GM19025 (cell line): ENCODE results near the gene UBL7.
A peak's percentile ranks its signal among the peaks of the same experiment; 100 is the strongest.

Source experiments
- ATAC-seq: cut with Tn5 transposase; IDR thresholded peaks from one replicate; pipeline ENCODE4 v1.9.1; 2021; ENCODE audit warnings: mild to moderate bottlenecking, low read depth, moderate library complexity; ENCODE audit not compliant: unreplicated experiment

The UBL7 gene

DNA sequence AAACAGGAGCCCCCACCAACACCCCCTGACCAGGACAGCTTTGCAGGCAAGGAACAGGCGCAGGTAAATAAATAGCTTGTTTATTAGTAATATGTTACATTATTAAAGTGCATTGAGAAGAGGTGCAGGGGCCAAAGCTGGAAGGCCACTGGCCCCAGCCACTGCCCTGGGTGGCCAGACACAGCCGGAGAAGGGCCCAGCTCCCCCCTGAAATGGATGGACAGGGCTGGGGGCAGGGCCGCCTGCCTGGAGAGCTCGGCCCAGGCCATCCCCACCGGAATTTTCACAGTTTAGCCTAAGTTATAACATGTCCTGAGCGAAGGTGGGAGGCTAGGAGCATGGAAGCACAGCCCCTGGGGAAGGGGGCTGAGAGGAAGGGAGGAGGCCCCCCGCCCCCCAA, 51.7 kb downstream of the UBL7 start:
- no peak for ATAC-seq

DNA sequence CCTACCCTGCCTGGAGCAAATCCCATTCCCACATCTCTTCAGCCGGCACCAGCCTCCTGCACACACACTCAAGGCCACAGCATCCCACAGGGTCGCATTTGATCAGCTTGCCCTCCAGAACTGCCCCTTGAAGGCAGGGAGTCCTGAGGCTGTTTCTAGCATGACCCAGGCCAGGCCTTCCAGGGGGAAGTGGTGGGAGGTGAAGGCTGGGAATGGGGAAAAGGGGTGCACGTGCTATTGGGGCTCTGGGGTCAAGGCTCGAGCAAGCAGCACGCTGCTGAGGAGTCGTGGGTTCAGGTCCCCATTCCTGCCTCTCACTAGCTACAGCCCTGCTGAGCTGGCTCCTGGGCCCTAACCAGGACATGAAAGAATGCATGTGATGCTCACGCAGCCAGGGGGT, 52.1 kb downstream of the UBL7 start:
- ATAC-seq, result no peak

GRCh38 chr15:74408385-74408784, 52.6 kb downstream of the UBL7 start:
- no peak for ATAC-seq

DNA sequence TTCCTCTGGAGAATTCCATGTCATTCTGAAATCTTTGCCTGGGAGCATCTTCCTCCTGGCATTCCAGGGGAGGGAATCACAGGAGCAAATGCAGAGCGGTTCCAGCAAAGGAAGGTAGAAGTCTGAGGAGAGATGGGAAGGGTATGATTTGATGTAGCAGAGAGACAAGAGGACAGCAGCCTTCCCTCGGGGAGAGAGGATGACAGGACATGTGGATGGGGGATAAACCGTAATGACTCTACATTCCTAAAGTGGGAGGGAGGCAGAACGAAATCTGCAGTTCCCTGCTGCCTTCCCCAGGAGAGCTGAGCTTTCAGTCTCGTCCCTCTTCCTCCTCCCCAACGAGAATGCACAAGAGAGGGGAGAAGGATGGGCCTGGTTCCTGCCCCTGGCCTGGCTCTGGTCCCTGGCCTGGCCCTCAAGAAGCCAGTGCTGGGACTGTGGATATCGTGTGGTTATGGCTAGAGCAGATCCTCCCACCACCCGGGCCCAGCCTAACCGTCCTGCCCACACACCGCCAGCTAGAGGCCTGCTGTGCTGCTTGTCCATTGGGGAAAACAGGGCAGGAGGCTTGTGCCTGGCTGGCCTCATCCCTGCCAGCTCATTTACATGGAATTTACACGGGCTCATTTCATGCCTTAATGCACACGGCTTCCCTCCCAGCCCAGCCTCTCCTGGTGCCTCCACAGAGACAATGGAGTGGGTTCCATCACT, 53.8 kb downstream of the UBL7 start:
- ATAC-seq, result no peak

DNA sequence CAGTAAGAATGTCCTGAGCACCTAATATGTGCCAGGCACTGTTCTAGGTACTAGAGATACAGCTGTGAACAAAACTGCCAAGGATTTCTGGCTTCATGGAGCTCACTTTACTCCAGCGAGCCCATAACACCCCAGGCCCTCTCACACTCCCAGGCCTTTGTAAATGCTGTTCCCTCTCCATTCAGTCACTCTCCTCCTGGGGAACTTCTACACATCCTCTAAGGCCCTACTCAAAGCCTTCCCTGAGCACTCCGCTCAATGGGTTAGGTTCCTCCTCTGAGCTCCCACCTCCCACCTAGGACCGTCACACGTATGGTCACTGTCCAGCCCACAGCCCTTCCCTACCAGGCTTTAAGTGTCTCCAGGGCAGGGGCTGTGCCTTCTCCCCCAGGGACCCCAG, 54.4 kb downstream of the UBL7 start:
- ATAC-seq, result no peak

DNA sequence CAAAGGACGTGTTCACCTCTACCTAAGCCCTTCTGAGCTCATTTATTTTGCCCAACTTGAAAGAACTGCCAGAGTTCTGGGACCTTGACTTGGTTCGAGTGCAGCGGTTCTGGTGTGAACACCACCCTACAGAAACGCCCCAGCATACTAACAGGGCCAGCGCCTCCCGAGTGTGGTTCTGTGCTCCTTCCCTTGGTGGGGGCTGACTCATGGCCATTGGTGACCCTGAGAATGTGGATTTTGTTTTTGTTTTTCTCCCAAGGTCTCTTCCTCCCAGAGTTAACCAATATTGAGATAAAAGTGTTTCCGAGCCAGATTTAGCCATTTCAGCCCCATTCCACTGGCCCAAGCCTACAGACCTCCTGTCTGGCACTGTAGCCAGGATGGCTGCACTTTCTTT, 55.1 kb downstream of the UBL7 start:
- ATAC-seq, result no peak

DNA sequence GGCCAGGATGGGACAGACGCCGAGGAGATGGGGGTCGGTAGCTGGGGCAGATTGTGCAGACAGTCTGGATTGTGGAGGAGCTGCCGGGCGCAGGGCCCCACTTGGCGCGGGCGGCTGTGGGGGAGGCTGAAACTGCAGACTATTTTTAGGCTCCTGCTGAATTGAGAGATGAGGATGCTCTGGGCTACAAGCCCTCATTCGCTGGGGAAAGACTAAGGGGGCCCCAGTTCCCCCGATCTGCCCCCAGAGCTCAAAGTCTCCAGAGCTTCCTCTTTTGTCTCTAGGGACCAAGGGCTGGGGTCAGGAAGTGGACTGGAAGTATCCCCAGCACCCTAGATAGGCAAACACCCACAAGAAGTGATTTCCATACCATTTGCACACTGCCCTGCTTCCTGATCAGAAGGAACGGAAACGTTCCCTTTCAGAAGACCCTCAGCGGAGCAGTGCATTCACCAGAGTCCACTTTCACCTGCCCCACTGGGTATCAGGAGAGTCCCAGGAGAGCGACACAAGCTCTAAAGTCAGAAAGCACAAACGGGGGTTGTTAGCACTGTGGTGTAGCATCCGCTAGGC, 56.9 kb downstream of the UBL7 start:
- peak; percentile 37 for ATAC-seq

DNA sequence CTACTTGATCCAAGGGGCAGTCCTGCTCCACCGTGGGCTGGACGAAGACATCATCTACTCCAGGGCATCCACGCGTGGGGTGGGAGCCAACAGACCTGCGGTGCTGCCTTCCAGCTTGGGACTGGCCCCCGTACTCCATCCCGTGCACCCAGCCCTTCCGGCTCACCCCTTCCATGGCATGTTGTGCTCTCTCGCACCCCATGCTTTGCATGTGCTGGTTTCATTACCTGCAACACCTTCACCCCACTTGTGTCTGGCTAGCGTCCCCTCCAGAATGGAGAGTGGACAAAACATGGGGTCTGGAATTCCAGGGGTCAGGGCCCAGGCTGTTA, 57.4 kb downstream of the UBL7 start:
- ATAC-seq, result no peak

GRCh38 chr15:74402873-74403587, 57.9 kb downstream of the UBL7 start:
- ATAC-seq, result no peak

DNA sequence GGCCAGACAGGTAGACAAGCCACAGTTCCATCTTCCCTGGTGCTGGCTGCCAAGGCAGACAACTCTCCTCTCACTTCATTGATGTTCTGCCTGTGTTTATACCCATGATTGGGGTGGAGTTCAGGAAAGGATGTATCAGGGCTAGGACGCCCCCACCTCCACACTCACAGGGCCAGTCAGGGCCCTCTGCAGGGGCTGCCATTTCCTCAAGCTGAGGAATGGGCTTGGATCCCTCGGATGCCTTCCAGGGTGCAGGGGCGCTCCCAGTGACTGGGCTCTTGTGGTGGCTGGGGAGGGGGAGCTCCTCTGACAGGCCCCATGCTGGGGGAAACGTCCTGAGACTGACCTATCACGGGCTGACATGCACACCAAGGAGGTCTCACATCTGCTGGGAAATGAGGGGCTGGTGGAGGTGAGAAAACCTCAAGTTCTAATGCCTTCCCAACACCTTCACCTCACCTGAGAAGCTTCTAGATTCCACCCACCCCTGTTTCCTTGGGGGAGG, 58.6 kb downstream of the UBL7 start:
- no peak for ATAC-seq

DNA sequence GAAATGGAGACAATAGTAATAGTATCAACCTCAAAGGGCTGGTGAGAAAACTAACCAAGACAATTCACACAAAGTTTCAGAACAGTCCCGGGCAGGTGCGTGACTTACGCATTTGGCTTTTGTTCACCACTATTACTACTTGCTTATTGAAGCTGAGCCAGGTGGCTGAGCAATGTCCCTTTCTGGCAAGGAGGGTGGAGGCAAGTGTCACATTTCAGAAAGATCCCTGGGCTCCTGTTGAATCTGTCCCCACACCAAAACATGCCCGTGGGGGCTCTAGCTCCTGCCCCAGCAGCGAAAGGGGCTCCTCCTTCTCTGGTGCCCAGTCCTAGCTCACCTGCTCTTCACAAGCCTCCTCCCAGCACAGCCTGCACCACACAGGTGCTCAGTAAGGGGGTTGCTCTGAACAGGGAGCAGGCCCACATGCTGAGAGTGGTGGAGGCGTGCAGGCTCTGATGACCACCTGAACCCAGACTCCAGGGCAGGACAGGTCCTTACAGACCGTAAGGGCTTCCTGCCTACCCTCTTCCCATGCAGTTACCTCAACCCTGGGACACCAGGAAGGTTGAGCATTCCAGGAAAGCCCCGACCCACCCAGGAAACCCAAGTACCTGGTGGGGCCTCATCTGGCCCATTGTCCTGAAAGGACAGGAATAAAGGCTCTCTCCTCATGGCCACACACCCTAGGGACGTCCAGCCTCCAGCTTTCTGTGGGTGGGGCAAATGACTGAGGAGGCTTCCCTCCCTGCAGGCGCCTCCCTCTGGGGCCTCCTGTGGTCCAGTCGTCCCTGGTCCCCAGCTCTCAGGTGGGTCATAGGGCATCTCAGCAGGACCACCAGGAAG, 59.8 kb downstream of the UBL7 start:
- no peak for ATAC-seq

- no peak for ATAC-seq
Observed at GRCh38 chr15:74400313-74400860, 60.6 kb downstream of the UBL7 start.

DNA sequence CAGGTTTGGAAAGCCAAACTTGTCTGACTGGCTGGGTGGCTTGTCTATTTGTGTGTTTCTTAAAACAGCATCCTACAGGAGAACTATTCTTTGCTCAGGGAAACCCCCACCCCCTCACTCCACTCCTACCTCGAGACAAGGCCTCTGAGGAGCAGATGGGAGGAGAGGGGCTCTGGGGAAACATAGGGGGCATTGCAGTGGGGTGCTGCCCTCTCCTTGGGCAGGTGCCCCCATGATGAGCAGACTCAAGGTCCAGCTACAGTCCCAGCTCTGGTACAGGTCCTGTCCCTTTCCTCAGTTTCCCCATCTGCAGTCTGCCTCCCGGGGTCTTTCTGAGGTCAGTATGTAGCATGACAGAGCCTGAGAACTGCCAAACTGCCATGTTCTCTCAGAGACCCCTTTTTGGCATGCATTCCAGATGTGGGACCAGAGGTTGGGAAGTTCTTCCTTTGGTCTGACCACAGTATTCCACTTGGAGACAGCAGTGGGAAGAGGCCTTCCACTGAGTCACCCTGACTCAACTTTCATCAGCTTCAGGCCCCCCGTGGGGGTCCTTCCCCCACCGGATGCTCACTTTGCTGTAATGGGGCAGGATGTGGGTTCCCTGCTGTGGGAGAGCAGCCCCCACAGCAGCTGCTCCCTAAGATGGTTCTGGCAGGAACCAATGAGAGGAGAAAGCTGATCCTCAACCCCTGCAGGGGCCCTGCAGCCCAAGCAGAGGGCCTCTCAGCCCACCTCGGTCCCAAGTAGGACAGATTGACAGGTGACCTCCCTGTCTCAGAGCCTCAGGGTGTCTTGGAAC, 61.2 kb downstream of the UBL7 start:
- no peak for ATAC-seq

GRCh38 chr15:74399100-74399499, 61.9 kb downstream of the UBL7 start:
- ATAC-seq, result no peak

GRCh38 chr15:74398183-74398582, 62.8 kb downstream of the UBL7 start:
- no peak for ATAC-seq

GRCh38 chr15:74397239-74398068, 63.5 kb downstream of the UBL7 start:
- no peak for ATAC-seq

DNA sequence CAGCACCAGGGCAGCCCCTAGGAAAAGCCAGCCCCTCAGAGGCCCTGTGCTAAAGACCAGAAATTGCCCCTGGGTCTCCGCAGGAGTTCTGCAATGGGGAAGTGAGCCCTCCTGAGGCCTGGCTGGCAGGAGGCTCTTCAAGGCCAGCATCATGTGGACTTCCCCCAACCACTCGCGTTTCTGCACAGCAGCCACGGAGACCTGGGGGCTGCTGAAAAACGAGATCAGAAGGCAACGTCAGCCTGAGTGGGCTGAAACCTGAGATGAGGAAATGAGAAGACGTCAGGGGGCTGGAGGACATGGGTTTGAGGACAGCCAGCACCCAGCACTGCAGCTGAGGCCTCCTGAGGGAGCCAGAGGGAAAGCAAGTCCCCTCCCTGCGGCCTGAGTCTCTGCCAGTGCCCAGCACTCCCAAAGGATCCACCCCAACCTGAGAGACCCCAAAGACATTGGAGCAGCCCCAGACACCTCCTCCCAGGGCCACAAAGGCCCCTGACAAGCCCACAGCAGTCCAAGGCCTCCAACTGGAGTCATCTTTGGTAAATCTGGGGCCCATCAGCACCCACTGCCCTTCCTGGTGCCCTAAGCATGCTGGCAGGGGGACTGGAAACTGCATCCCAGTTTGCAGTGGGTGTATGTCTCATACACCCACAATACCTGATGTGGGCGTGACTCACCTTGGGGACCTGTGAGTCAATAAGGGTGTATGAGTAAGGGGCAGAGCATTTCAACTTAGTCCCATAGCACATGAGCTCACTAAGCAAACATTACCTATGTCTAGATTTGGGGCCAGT, 64.3 kb downstream of the UBL7 start:
- peak; percentile 38 for ATAC-seq

DNA sequence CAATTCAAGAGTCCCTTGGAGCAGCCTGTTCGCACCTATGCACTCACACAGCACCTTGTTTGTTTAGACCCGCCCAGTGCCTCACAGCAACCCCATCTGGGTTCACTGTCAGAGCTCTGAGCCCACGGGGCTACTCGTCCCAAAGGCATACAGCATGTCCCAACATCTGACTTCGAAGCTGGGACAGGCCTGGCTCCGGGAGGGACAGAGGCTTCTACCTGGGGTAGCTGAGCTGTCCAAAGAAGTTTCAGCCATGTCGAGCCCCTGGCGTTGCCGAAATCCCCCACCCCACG, 64.9 kb downstream of the UBL7 start:
- ATAC-seq, result peak; percentile 3
